Activated CD8-positive, alpha-beta T cell treated with anti-CD3 and anti-CD28 coated beads for 36 hours (primary cell): ENCODE results near the gene PRRX2. TPM values are rescaled to one million over a fixed set of nuclear protein-coding genes. Genes with fewer than 3 reads are reported as not detected.

Experiments used
- ATAC-seq: fragments of 200-7000 bp; cut with Tn5 transposase; one replicate; pipeline ENCODE4 v1.10.0; 2021; ENCODE audit warnings: mild to moderate bottlenecking, moderate library complexity
- CTCF ChIA-PET: fragments of 350-600 bp; sonication (Branson Sonifier 250); formaldehyde crosslinking; loops from one replicate; lab custom pipeline; 2021; ENCODE audit warnings: antibody characterized with exemption; lab: Charles Lee
- POLR2A ChIA-PET: fragments of 350-600 bp; sonication (Branson Sonifier 250); formaldehyde crosslinking; loops from one replicate; lab custom pipeline; 2021; ENCODE audit warnings: antibody characterized with exemption; lab: Charles Lee
- DNase-seq: peaks from one replicate; pipeline ENCODE4 v3.0.0-alpha.2; 2020
- H3K27ac Mint-ChIP-seq: one replicate; pipeline ENCODE4 v1.8.0; 2021; ENCODE audit warnings: mild to moderate bottlenecking, mixed read lengths
- H3K27me3 Mint-ChIP-seq: one replicate; pipeline ENCODE4 v1.8.0; 2021; ENCODE audit warnings: mixed read lengths
- H3K36me3 Mint-ChIP-seq: one replicate; pipeline ENCODE4 v1.8.0; 2021; ENCODE audit warnings: low read depth, mixed read lengths
- H3K4me1 Mint-ChIP-seq: one replicate; pipeline ENCODE4 v1.8.0; 2021; ENCODE audit warnings: low read depth, mixed read lengths
- H3K4me3 Mint-ChIP-seq: one replicate; pipeline ENCODE4 v1.8.0; 2021; ENCODE audit warnings: mild to moderate bottlenecking, moderate library complexity, mixed read lengths
- H3K9me3 Mint-ChIP-seq: one replicate; pipeline ENCODE4 v1.8.0; 2021; ENCODE audit warnings: mixed read lengths
- intact Hi-C: fragments of 100-400 bp; cut with micrococcal nuclease; formaldehyde crosslinking; loops from one replicate; pipeline ENCODE4 v1.10.0; 2022
- total RNA-seq, 2 experiments: library from RNA; stranded (reverse); gene quantifications; one replicate each; pipeline ENCODE4 v1.2.3, GENCODE V29; 2021
- TF ChIP-seq, protein P1 (sequence below): fragments of 200-600 bp; IDR thresholded peaks from one replicate; pipeline ENCODE4 v1.8.0; 2022; ENCODE audit warnings: antibody characterized with exemption, mild to moderate bottlenecking

PRRX2 gene
- total RNA-seq, 2 experiments from 2014 or later = 0.85 to 1.2 TPM

DNA sequence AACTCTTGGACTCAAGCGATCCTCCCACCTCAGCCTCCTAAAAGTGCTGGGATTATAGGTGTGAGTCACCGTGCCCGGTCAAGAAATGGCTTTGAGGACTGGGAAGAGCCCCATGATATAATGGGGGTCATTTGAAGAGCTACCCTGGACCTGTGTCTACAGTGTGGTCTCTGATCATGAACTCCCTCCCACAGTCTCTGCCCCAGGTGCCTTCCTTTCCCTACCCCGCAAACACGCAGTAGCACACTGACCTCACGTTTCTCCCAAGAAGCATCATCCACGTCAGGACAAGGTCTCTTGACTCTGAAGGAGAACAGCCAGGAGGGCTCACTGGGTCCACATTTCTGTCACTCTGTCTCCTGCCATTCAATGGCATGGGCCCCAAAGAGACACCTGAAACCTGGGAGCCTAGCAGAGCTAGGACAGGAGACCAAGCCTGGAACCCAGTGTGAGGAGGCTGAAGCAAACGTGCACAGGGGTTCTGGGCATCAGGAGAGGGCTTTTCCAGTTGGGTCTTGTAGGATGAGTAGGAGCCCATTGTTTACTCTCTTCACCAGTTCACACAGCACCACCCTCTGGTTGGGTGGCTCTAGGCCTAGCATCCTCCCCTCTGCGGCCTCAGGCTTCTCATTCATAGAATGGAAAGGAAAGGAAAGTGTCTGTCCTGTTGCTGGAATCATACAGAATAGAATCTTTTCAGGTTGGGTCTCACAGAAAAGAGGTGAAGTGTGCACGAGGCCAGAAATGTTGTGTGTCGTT is 23.0 kb downstream of the PRRX2 start:
- no peak for DNase-seq

DNA sequence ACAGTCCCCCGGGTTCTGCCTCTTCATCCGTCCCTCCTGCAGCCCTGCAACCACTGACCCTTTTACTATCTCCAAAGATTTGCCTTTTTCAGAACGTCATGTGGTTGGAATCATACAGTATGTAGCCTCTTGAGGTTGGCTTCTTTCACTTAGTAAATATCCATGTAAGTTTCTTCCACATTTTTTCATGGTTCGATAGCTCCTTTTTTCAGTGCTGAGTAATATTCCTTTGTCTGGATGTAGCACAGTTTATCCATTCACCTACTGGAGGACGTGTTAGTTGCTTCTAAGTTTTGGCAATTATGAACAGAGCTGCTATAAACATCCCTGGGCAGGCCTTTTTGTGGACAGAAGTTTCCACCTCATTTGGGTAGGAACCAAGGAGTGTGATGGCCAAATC is 27.1 kb downstream of the PRRX2 start:
- Mint-ChIP-seq H3K4me1 (peaks cover 3% of the 10 kb centered on the region), H3K27me3 (peaks cover 19% of the 10 kb centered on the region), H3K36me3 (no peaks in the 10 kb centered on the region), H3K4me3 (no peak overlapping the region), H3K9me3 (no peaks in the 10 kb centered on the region), H3K27ac (no peak overlapping the region)
- CTCF ChIA-PET = no interaction called here
- POLR2A ChIA-PET = interaction anchor here (0.6 kb wide), 1 partner anchor 329 kb away, joined by 5 read pairs; no protein-coding TSS in a partner anchor
- DNase-seq (no peak), ATAC-seq (no peak)
- TF ChIP-seq, protein P1, sequence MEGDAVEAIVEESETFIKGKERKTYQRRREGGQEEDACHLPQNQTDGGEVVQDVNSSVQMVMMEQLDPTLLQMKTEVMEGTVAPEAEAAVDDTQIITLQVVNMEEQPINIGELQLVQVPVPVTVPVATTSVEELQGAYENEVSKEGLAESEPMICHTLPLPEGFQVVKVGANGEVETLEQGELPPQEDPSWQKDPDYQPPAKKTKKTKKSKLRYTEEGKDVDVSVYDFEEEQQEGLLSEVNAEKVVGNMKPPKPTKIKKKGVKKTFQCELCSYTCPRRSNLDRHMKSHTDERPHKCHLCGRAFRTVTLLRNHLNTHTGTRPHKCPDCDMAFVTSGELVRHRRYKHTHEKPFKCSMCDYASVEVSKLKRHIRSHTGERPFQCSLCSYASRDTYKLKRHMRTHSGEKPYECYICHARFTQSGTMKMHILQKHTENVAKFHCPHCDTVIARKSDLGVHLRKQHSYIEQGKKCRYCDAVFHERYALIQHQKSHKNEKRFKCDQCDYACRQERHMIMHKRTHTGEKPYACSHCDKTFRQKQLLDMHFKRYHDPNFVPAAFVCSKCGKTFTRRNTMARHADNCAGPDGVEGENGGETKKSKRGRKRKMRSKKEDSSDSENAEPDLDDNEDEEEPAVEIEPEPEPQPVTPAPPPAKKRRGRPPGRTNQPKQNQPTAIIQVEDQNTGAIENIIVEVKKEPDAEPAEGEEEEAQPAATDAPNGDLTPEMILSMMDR = no peak
- intact Hi-C loops = no loop called here

More for the DNA sequence above, 23.0 kb downstream of the PRRX2 start:
- Mint-ChIP-seq H3K9me3 (no peaks in the 10 kb centered on the region), H3K4me3 (no peak overlapping the region), H3K36me3 (no peaks in the 10 kb centered on the region), H3K27ac (no peak overlapping the region), H3K27me3 (no peaks in the 10 kb centered on the region), H3K4me1 (no peaks in the 10 kb centered on the region)
- TF ChIP-seq, protein P1 = no peak
- intact Hi-C loops = no loop called here
- CTCF ChIA-PET = no interaction called here
- POLR2A ChIA-PET = no interaction called here
- ATAC-seq = no peak

DNA sequence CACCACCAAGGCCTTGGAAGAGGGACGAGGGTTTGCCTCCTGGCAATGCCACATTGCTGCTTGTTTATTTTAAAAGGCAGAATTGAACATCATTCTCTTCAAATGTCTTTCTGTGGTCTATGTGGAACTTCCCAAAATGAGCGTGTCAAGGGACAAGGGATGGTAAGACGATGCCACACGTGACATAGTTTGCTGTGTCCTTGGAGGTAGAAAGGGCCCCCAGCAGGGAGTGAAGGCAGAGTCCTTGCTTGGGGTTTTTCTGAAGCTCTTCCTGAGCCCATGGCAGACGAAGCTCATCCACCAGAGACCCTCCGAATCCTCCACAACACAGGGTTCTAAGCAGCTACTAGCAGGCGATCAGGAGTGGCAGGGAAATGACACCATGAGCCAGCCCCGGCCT is 28.3 kb downstream of the PRRX2 start:
- ChIA-PET CTCF (no interaction called here), POLR2A (no interaction called here)
- intact Hi-C loops = no loop called here
- Mint-ChIP-seq H3K4me1 (peaks cover 5% of the 10 kb centered on the region), H3K27me3 (peaks cover 25% of the 10 kb centered on the region), H3K4me3 (no peak overlapping the region), H3K27ac (no peak overlapping the region), H3K9me3 (no peaks in the 10 kb centered on the region), H3K36me3 (no peaks in the 10 kb centered on the region)
- ATAC-seq = no peak
- DNase-seq = no peak
- TF ChIP-seq, protein P1 = no peak

DNA sequence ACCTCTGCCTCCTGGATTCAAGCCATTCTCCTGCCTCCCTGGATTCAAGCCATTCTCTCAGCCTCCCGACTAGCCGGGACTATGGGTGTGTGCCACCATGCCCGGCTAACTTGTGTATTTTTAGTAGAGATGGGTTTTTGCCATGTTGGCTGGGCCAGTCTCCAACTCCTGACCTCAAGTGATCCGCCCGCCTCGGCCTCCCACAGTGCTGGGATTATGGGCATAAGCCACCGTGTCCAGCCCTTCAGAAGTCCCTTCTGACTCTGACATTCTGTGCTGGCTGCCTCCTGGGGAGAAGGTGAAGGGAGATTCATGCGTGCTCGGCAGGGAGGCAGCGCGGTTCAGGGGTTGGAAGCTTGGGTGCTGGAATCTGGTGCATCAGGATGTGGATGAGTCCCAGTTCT is 28.8 kb downstream of the PRRX2 start:
- TF ChIP-seq, protein P1 = no peak
- H3K4me1 Mint-ChIP-seq = peaks cover 5% of the 10 kb centered on the region
- no peak overlapping the region for H3K27ac Mint-ChIP-seq
- H3K9me3 Mint-ChIP-seq = no peaks in the 10 kb centered on the region
- H3K27me3 Mint-ChIP-seq = peaks cover 27% of the 10 kb centered on the region
- ATAC-seq = no peak
- intact Hi-C loops = no loop called here
- H3K36me3 Mint-ChIP-seq = no peaks in the 10 kb centered on the region
- DNase-seq = no peak
- ChIA-PET POLR2A (no interaction called here), CTCF (no interaction called here)
- H3K4me3 Mint-ChIP-seq = no peak overlapping the region

DNA sequence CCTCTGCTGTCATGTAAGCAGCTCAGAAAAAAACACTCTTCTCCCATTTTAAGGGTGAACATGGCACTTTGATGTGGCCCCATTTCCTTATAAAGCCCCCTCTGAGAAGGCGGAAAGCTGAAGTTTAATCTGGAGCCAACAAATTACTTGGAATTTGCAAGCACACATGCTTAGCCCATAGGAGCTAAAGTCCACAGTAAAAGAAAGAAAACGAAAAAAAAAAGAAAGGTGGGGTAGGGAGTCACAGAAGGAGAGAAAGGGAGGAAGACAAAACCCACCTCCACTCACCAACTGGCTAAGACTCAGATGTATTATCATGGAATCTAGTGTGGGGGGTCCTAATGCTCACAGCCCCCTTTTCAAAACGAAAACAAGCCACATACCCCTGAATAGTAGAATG is 30.4 kb downstream of the PRRX2 start:
- Mint-ChIP-seq H3K27ac (no peak overlapping the region), H3K27me3 (peaks cover 30% of the 10 kb centered on the region), H3K4me1 (peaks cover 5% of the 10 kb centered on the region), H3K4me3 (no peak overlapping the region), H3K36me3 (no peaks in the 10 kb centered on the region), H3K9me3 (no peaks in the 10 kb centered on the region)
- POLR2A ChIA-PET = no interaction called here
- TF ChIP-seq, protein P1 = no peak
- intact Hi-C loops = no loop called here
- CTCF ChIA-PET = interaction anchor here (1.2 to 3.4 kb wide), 4 partner anchors 13 to 42 kb away, joined by 3 to 13 read pairs (median 6); no protein-coding TSS in a partner anchor
- ATAC-seq = no peak
- no peak for DNase-seq
